HFFc6 (cell line): Measurements from ENCODE around the gene TUBA3D. TPM values are rescaled to one million over a fixed set of nuclear protein-coding genes. Genes with fewer than 3 reads are reported as not detected.
"Not testable (repeated sequence)": the region's sequence is repeated elsewhere in the genome, so short reads cannot be mapped to it uniquely, and the experiment has no call there.

Source experiments
- DNase-seq: peaks from one replicate; pipeline ENCODE4 v3.0.0-alpha.2; 2018
- H3K27ac Mint-ChIP-seq: 2 replicates; pipeline ENCODE4 v1.8.0; 2020; ENCODE audit warnings: mild to moderate bottlenecking, mixed read lengths
- H3K27me3 Mint-ChIP-seq: 2 replicates; pipeline ENCODE4 v1.8.0; 2021; ENCODE audit warnings: mild to moderate bottlenecking, moderate library complexity, mixed read lengths; ENCODE audit not compliant: insufficient read depth
- H3K36me3 Mint-ChIP-seq: 2 replicates; pipeline ENCODE4 v1.8.0; 2021; ENCODE audit warnings: low read depth, mixed read lengths
- H3K4me1 Mint-ChIP-seq: 2 replicates; pipeline ENCODE4 v1.8.0; 2020; ENCODE audit warnings: low read depth, mixed read lengths
- H3K4me3 Mint-ChIP-seq: 2 replicates; pipeline ENCODE4 v1.8.0; 2020; ENCODE audit warnings: mild to moderate bottlenecking, moderate library complexity, mixed read lengths
- H3K9me3 Mint-ChIP-seq: 2 replicates; pipeline ENCODE4 v1.8.0; 2020; ENCODE audit warnings: mild to moderate bottlenecking, mixed read lengths
- CTCF ChIP-seq: fragments of 200-600 bp; sonication (generic); IDR thresholded peaks from 2 replicates; pipeline ENCODE4 v1.5.0; 2021; ENCODE audit warnings: antibody characterized with exemption, mild to moderate bottlenecking
- total RNA-seq, 6 experiments: library from RNA; stranded (reverse); fragmentation: NEBNext Ultra II Directional; extraction: Animal tissue kit (Norgen Biotek cat#: 25700); gene quantifications; 2 replicates in 1 of 6; 3 replicates in 5 of 6; pipeline ENCODE4 v1.2.3, GENCODE V29; 2021

Gene TUBA3D
- total RNA-seq, 6 experiments from 2014 or later: not detected

- no peak for TF ChIP-seq CTCF
Observed at GRCh38 chr2:131516011-131516410, 40.1 kb downstream of the TUBA3D start.

GRCh38 chr2:131516621-131517020 lies 40.7 kb downstream of the TUBA3D start:
- H3K9me3 Mint-ChIP-seq, H3K4me3 Mint-ChIP-seq, DNase-seq, H3K4me1 Mint-ChIP-seq, H3K27ac Mint-ChIP-seq, H3K27me3 Mint-ChIP-seq, H3K36me3 Mint-ChIP-seq: not testable (repeated sequence)
- TF ChIP-seq CTCF: peak; percentile 54

More at GRCh38 chr2:131516011-131516410, 40.1 kb downstream of the TUBA3D start:
- H3K27me3 Mint-ChIP-seq: no peaks in the 10 kb centered on the region
- no peaks in the 10 kb centered on the region for H3K4me1 Mint-ChIP-seq
- no peak overlapping the region for H3K27ac Mint-ChIP-seq
- no peaks in the 10 kb centered on the region for H3K36me3 Mint-ChIP-seq
- H3K4me3 Mint-ChIP-seq: no peak overlapping the region
- DNase-seq: no peak
- no peaks in the 10 kb centered on the region for H3K9me3 Mint-ChIP-seq

- no peak for DNase-seq
- H3K4me1 Mint-ChIP-seq: no peaks in the 10 kb centered on the region
- H3K4me3 Mint-ChIP-seq: no peak overlapping the region
- no peak overlapping the region for H3K27ac Mint-ChIP-seq
- no peaks in the 10 kb centered on the region for H3K27me3 Mint-ChIP-seq
- no peak for TF ChIP-seq CTCF
- no peaks in the 10 kb centered on the region for H3K9me3 Mint-ChIP-seq
- no peaks in the 10 kb centered on the region for H3K36me3 Mint-ChIP-seq
Observed at GRCh38 chr2:131517106-131517831, 41.4 kb downstream of the TUBA3D start.

- H3K4me1 Mint-ChIP-seq, DNase-seq, H3K36me3 Mint-ChIP-seq, H3K27me3 Mint-ChIP-seq, H3K4me3 Mint-ChIP-seq, H3K27ac Mint-ChIP-seq, H3K9me3 Mint-ChIP-seq: not testable (repeated sequence)
Observed at GRCh38 chr2:131517856-131518255, 41.9 kb downstream of the TUBA3D start.

GRCh38 chr2:131518531-131518930 lies 42.6 kb downstream of the TUBA3D start:
- H3K36me3 Mint-ChIP-seq, H3K27ac Mint-ChIP-seq, H3K4me1 Mint-ChIP-seq, H3K9me3 Mint-ChIP-seq, H3K27me3 Mint-ChIP-seq, DNase-seq, H3K4me3 Mint-ChIP-seq: not testable (repeated sequence)

GRCh38 chr2:131519466-131519865 lies 43.5 kb downstream of the TUBA3D start:
- no peak overlapping the region for H3K4me3 Mint-ChIP-seq
- H3K4me1 Mint-ChIP-seq: no peaks in the 10 kb centered on the region
- TF ChIP-seq CTCF: no peak
- no peaks in the 10 kb centered on the region for H3K27me3 Mint-ChIP-seq
- no peak for DNase-seq
- H3K9me3 Mint-ChIP-seq: no peaks in the 10 kb centered on the region
- H3K27ac Mint-ChIP-seq: no peak overlapping the region
- H3K36me3 Mint-ChIP-seq: no peaks in the 10 kb centered on the region

GRCh38 chr2:131519871-131520470 lies 44.1 kb downstream of the TUBA3D start:
- not testable (repeated sequence) for H3K27ac Mint-ChIP-seq, H3K9me3 Mint-ChIP-seq, H3K4me3 Mint-ChIP-seq

More at GRCh38 chr2:131519871-131520470, 44.1 kb downstream of the TUBA3D start:
- H3K36me3 Mint-ChIP-seq, H3K27me3 Mint-ChIP-seq, DNase-seq, H3K4me1 Mint-ChIP-seq: not testable (repeated sequence)
